CD4-positive, alpha-beta T cell treated with Interleukin-15 for 4 hours (primary cell): Measurements from ENCODE around the gene JMJD4.
"Not testable (repeated sequence)": the region's sequence is repeated elsewhere in the genome, so short reads cannot be mapped to it uniquely, and the experiment has no call there.

ENCODE experiments used
- DNase-seq: peaks from one replicate; pipeline ENCODE4 v3.0.0-alpha.2; 2020; ENCODE audit warnings: low spot score

JMJD4 gene

GRCh38 chr1:227731696-227732585 lies 3.2 kb downstream of the JMJD4 start:
- DNase-seq: no peak

DNA sequence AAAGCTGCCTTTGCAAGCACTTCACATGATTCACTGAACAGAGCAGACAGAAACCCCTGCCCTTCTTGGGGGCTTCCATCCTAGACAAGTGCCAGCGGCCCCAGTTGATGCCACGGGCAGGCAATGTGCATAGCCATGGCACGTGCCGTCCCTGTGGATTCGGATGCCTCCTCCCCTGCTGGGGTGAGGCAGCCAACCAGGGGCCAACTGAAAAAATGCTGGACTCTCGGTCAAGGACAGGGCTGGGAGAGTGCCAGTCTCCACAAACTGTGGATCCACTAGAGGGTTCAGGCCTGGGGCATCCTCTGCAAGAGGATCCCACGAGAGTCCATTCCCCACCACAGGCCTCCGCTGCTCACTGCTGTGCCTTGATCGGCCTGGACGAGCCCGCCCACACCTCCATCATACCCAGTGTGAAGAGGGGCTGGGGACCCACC lies 3.8 kb downstream of the JMJD4 start:
- no peak for DNase-seq

- DNase-seq: no peak
These were observed 4.4 kb downstream of the JMJD4 start for GRCh38 chr1:227730630-227731151.

GRCh38 chr1:227729881-227730629 lies 5.0 kb downstream of the JMJD4 start:
- peak; percentile 42 for DNase-seq

GRCh38 chr1:227729144-227729880 lies 5.8 kb downstream of the JMJD4 start:
- no peak for DNase-seq

GRCh38 chr1:227728892-227729143 lies 6.3 kb downstream of the JMJD4 start:
- DNase-seq: no peak

DNA sequence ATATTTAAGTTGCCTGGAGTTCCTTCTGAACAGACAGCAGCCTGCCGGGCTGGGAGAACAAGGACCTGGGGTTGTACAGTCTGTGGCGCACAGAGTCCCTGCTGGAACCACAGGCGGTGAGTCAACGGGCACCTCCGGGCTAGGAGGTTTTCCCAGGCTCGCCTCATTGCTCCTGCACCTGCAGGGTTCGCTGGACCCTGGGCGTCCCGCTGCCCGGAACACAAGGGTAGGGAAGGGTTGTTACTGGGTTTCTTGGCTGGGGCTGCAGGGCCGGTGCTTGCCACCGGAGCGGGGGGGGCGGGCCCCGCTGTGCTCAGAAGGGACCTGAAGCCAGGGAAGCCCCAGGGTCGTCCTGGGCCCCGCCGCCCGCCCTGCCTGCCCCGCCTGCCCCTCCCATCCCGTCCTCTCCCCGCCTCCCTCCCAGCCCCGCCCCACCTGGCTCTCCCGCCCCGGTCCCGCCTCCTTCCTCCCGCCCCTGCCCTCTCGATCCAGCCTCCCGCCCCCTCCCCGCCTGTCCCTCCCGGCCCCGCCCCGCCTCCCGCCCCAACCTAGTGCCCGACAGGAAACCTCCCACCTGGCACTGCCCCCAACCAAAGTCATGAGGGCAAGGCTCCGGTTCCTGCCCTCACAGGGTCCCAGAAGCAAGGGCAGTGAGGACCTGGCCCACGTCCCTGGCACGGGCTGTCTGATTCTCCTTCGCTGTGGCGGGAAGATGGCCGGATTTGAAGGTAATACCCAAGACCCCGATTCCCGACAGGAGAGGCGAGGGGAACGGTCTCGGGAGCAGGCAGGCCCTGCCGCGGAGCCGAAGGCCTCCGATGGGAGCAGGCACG lies 6.8 kb downstream of the JMJD4 start:
- DNase-seq: peak; percentile 61

GRCh38 chr1:227726924-227727599 lies 8.0 kb downstream of the JMJD4 start:
- no peak for DNase-seq

- no peak for DNase-seq
These were observed 8.8 kb downstream of the JMJD4 start for GRCh38 chr1:227726318-227726717.

DNA sequence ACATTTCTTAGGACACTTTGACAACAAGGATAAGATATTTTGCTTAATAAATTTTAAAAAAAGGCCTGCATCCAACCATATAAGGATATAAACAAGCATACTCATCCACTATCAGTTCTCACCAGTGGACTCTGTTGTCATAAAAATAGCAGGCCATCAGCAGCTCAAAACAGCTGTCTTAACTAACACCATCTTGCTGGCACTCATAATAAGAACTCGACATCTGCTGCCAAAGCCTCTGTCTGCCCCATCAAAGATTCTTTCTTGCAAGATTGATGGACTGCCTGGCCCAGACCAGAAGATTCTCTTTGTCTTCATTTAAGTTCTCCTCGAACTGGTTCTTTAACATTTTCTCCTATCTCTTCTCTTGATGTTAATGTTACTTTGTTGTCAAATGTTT lies 10.1 kb downstream of the JMJD4 start:
- no peak for DNase-seq

DNA sequence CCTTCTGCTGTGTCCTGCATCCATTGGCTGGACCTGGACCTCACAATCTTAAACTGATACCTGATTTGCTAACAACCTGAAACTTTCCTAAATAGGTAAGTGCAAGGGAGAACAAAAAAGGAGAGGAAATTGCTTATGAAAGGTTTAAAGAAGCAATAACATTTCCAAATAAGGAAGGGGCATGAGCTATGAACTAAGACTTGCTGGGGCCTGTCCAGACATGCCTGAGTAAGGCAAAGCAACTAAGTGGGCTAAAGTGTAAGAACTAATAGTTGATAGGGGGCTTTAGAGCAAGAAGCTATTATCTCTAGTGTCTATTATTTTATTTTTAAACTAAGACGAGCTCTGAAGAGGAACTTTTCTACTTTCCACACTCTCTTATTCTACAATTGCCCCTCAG lies 11.6 kb downstream of the JMJD4 start:
- no peak for DNase-seq

DNA sequence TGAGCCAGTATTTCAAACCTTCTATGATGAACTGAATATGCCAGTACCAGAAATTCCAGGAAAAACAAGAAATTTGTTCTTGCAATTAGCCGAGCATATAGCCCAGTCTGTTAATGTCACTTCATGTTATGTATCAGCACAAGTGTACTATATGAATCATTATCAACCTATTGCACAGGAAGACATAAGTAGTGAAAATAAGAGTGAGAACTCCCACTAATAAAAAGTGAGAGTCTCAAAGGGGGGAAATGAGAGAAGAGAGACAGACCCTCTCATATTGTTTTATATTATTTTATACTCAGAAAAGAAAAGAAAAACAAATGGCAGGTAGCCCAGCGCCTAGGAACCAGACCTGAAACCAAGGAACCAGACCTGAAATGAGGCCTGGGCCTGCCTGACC lies 16.2 kb downstream of the JMJD4 start:
- no peak for DNase-seq

DNA sequence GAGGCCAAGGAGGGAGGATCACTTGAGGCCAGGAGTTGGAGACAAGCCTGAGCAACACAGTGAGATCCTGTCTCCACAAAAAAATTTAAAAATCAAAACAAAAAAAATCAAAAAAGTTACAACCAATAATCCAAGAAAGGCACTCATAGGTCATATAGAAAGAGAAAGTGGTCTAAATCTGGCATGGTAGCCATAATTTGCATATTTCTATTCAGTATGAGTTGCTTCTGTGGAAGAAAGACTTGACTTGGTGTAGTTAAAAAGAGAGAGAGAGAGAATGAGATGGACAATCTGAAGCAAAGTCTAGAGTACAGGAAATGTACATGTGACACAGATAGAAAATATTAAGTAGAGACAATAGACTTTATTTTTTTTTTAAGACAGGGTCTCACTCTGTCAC lies 22.5 kb downstream of the JMJD4 start:
- no peak for DNase-seq

GRCh38 chr1:227710474-227710873 lies 24.6 kb downstream of the JMJD4 start:
- not testable (repeated sequence) for DNase-seq

DNA sequence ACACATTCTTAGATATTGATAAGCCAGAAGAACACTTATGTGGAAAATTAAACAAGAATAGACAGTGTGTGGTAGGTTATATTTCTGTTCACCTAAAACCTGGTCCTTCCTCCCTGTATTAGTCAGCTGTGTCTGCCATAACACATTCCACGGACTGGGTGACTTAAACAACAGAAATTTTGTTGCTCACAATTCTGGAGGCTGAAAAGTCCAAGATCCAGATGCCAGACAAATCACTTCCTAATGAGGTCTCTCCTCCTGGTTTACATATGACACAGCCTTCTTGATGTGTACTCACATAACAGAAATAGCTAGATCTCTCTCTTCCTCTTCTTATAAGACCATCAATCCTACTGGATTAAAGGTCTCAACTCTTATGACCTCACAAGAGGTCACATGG lies 25.7 kb downstream of the JMJD4 start:
- DNase-seq: no peak

DNA sequence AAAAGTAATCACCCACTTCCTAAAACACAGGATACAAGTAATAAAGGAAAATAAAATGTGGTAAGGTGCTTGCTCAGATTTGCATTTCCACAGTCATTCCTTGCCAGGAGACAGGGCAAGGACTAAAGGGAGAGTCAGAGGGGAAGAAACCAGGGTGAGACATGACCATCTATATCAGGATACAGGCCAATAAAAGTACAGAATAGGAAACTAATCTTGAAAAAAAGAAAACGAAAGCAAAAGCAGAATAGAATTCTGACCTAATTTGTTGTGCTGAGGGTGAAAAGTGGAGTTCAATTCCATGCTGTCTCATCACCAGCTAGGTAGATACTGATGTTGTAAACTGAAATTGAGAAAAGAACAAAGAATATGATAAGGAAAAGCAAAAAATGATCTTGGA lies 27.3 kb downstream of the JMJD4 start:
- no peak for DNase-seq

GRCh38 chr1:227701631-227702030 lies 33.5 kb downstream of the JMJD4 start:
- DNase-seq: not testable (repeated sequence)

GRCh38 chr1:227697321-227697864 lies 37.7 kb downstream of the JMJD4 start:
- no peak for DNase-seq

DNA sequence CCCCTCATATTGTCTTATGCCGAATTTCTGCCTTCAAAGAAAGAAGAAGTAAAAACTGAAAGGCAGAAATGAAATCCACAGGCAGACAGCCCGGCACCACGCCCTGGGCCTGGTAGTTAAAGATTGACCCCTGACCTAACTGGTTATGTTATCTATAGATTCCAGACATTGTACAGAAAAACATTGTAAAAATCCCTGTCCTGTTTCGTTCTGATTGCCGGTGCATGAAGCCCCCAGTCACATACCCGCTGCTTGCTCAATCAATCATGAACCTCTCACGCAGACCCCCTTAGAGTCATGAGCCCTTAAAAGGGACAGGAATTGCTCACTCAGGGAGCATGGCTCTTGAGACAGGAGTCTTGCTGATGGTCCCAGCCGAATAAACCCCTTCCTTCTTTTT lies 49.3 kb downstream of the JMJD4 start:
- no peak for DNase-seq
